Bronchus fibroblast of lung (primary cell): ENCODE measurements around the gene PGA5. TPM values are rescaled to one million over a fixed set of nuclear protein-coding genes. Genes with fewer than 3 reads are reported as not detected.

ENCODE experiments used
- total RNA-seq: library from RNA; depleted of rRNA; stranded (reverse); fragments of >200 nt; gene quantifications from 2 replicates; pipeline ENCODE4 v1.2.3, GENCODE V29; 2015

The PGA5 gene
- not detected in 2 replicates for total RNA-seq

DNA sequence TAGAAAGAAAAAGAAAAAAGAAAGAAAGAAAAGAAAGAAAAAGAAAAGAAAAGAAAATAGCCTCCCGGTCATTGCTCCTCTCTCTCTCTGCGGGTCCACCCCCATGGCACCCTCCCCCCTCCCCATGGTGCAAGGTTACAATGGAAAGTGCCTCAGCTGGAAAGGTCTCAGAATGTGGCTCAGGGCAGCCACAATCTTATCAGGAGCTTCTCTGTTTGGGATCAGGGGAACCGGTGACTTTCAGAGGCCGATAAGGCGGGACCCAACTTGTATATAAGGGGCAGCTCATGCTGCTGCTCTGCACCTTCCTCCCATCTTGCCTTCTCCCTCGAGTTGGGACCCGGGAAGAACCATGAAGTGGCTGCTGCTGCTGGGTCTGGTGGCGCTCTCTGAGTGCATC is at the start of gene PGA5:
PGA5 (plus strand) TSS at position 301 of the 400 bp plus-strand sequence; CDS start at position 353, 52 bp downstream.

DNA sequence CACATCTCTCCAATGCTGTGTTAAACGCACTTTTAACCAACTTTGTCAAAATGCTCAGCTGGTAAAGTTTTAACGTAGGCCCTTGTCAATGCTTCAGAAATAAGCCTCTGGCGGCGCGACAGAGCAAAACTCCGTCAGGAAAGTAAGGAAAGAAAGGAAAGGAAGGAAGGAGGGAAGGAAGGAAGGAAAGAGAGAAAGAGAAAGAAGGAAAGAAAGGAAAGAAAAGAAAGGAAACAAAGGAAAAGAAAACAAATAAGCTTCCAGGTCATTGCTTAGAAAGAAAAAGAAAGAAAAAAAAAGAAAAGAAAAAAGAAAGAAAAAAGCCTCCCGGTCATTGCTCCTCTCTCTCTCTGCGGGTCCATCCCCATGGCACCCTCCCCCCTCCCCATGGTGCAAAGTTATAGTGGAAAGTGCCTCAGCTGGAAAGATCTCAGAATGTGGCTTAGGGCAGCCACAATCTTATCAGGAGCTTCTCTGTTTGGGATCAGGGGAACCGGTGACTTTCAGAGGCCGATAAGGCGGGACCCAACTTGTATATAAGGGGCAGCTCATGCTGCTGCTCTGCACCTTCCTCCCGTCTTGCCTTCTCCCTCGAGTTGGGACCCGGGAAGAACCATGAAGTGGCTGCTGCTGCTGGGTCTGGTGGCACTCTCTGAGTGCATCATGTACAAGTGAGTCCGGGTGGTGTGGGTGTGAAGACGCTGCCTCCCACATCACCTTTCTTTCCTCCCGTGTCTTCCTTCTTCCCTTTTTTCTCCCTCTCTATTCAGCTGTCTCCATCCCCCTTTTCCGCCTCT is 37.8 kb upstream of the PGA5 start, which contains the start of gene PGA3:
PGA3 (plus strand) TSS at position 566 of the 797 bp plus-strand sequence; CDS start at position 616, 50 bp downstream.

DNA sequence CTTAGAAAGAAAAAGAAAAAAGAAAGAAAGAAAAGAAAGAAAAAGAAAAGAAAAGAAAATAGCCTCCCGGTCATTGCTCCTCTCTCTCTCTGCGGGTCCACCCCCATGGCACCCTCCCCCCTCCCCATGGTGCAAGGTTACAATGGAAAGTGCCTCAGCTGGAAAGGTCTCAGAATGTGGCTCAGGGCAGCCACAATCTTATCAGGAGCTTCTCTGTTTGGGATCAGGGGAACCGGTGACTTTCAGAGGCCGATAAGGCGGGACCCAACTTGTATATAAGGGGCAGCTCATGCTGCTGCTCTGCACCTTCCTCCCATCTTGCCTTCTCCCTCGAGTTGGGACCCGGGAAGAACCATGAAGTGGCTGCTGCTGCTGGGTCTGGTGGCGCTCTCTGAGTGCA is 18.9 kb upstream of the PGA5 start, which contains the start of gene PGA4:
PGA4 (plus strand) TSS at position 301 of the 400 bp plus-strand sequence; CDS start at position 355, 54 bp downstream.

DNA sequence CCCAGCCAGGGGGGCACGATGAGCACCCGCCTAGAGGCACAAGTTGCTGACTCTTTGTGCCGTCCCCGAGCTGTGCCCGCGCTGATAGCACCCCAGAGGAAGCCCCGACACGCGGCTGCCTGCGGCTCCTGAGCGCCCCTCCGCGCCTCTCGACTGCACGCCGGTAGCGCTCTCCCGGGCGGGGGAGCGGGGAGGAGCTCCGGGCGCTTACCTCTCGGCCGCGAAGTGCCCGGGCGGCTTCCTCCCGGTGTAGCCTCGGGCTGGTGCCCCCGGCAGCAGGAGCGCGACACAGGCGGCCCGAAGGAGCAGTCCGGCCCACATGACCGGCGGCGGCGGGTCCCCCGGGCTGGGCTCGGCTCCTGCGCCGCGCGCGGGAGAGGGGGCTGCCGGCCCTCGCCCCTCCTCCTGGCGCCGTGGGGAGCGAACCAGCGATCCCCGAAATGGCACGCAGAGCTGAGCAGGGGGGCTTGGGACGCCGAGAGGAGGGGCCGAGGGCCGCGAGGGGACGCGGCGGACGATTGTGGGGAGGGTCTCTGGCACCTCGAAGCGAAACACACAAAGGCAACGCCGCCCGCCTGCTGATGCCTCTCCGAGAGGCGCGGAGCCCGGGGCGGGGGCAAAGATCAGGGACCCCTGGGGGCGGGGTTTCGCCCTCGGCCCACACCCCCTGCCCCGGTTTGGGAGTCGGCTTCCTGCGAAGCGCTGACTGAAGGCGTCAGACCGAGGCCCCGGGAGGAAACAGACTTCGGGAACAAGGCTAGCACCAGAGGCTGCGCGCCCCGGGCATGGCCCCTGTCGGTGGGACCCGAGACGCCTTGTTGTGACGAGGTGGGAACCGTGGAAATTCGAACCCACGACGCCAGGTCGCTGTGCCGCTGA is 54.0 kb downstream of the PGA5 start, which contains the start of gene VWCE:
VWCE (minus strand) TSS at position 600 of the 879 bp plus-strand sequence; CDS start at position 321, 279 bp downstream.

Other genes starting within 250 kb of the PGA5 start
- gene CD5, start 138.7 kb upstream of the PGA5 start, total RNA-seq = not detected in 2 replicates
- gene VPS37C, start 79.7 kb upstream of the PGA5 start, total RNA-seq = 14.3 and 15.6 TPM in 2 replicates
- gene PGA3, start 37.7 kb upstream of the PGA5 start, total RNA-seq = not detected in 2 replicates
- 0.17 TPM in 1 of 2 replicates, not detected in the other for gene PGA4, start 18.8 kb upstream of the PGA5 start, total RNA-seq
- gene VWCE, start 54.1 kb downstream of the PGA5 start, total RNA-seq = 1.0 and 1.3 TPM in 2 replicates
- gene DDB1, start 91.9 kb downstream of the PGA5 start, total RNA-seq = 223 and 239 TPM in 2 replicates
- gene TKFC, start 92.1 kb downstream of the PGA5 start, total RNA-seq = 23.7 and 38.7 TPM in 2 replicates
- 44.2 and 58.7 TPM in 2 replicates for gene CYB561A3, start 120.7 kb downstream of the PGA5 start, total RNA-seq
- gene TMEM138, start 121.2 kb downstream of the PGA5 start, total RNA-seq = 18.4 and 19.5 TPM in 2 replicates
- gene TMEM216, start 151.4 kb downstream of the PGA5 start, total RNA-seq = 11.4 and 16.6 TPM in 2 replicates
- 31.5 and 34.0 TPM in 2 replicates for gene CPSF7, start 188.8 kb downstream of the PGA5 start, total RNA-seq
- gene SDHAF2, start 188.9 kb downstream of the PGA5 start, total RNA-seq = 33.3 and 40.7 TPM in 2 replicates